NK-92 treated with Interleukin-12 subunit alpha and Interleukin-12 subunit beta, amount 100 ng/mL, for 24 hours (cell line): ENCODE results near the gene PHLPP2.
A peak's percentile ranks its signal among the peaks of the same experiment; 100 is the strongest.

ENCODE experiments used
- DNase-seq: peaks from one replicate; lab custom pipeline; 2025; lab: John Stamatoyannopoulos, UW

The PHLPP2 gene

DNA sequence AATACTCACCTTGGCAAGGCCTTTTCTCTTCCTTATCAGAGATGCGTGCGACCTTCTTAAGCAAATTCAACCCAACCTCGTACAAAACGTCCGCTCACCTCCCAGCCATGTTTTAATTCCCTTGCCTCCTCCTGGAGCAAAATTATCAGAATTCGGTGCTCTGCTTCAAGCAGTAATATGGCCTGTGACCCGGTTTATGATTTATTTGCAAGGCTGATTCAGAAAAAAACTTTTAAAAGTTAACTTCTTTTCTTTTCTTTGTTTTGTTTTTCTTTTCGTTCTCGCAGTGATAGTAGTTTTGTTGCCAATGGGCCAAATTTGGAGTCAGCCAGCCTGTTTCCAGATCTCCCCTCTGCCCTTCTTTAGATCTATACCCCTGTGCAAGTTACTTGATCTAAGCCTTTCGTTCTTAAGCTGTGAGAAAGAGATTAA lies at the start of gene PHLPP2:
TSS of gene PHLPP2 (minus strand) at position 382 of the 432 bp plus-strand sequence. CDS start 9,906 bp downstream, outside the sequence.
- DNase-seq: no peak

- DNase-seq: no peak
These were observed 47.1 kb upstream of the PHLPP2 start for GRCh38 chr16:71771571-71771970.

GRCh38 chr16:71769222-71769621 lies 44.7 kb upstream of the PHLPP2 start:
- no peak for DNase-seq

DNA sequence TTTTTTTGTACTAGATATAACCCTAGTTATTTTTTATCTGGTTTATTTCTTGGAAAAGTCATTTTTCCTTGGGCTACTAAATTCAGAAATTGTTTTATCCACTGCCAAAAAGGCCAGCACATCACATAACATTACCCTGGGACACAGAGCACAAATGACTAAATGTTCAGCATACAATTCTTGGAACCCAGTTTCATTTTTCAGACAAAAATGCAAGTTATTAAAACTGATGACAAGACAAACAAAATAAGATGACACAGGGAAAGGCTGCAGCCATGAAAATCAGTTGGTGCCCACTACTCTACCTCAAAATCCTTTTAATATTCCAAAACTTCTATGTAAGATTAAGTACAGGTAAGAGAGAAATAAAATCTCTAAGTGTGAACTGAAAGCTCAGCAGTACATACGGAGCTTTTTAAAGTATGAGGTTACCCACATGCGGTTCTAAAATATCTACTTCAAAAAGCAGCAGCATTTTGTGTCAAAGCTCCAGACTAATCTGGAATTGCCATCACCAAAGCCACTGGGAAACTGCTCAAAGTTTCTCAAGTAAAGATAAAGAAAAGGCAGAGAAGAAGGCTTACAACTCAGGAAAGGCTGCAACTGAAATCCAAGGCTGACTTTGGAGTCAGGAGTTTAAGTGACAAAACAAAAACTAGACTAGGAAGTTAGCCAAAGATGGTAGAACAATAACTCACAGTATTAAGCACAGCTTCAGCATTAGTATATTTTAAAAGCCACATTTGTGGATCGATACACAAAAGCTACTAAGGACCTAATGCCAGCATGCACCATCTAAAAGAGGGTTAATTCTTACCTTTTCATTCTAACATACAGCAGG lies 42.8 kb upstream of the PHLPP2 start:
- DNase-seq: no peak

DNA sequence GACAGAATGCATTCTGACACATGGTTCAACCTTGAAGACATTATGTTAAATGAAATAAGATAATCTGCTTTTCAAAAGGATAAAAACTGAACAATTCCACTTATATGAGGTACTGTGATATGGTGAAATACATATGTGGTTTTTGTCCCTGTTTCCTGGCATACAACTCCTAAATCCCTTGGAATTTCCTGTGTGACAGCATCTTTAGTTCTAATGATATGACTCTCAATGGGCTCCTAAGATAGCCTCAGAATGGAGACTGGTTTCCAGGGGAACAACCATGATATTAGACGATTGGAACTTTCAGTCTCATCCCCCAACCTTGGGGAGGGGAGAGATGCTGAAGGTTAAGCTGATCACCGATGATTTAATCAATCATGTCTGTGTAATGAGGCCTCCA lies 37.7 kb upstream of the PHLPP2 start:
- no peak for DNase-seq

GRCh38 chr16:71761097-71761496 lies 36.6 kb upstream of the PHLPP2 start:
- DNase-seq: no peak

- no peak for DNase-seq
These were observed 33.8 kb upstream of the PHLPP2 start for GRCh38 chr16:71758293-71758760.

DNA sequence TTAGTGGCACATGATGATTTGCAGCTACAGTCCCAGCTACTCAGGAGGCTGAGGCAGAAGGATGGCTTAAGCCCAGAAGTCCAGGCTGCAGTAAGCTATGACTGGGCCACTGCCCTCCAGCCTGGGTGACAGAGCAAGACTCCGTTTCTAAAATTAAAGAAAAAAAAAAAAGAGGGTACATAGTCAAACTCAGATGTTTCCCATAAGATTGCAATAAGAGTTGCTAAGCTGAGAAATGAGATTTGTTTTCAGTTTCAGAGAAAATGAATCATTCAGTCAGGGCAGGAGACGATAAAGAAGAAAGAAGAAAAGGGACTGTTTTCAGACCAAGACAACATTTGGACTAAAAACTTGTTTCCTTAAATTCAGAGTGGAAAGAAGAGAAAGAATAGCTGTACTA lies 30.2 kb upstream of the PHLPP2 start:
- DNase-seq: no peak

DNA sequence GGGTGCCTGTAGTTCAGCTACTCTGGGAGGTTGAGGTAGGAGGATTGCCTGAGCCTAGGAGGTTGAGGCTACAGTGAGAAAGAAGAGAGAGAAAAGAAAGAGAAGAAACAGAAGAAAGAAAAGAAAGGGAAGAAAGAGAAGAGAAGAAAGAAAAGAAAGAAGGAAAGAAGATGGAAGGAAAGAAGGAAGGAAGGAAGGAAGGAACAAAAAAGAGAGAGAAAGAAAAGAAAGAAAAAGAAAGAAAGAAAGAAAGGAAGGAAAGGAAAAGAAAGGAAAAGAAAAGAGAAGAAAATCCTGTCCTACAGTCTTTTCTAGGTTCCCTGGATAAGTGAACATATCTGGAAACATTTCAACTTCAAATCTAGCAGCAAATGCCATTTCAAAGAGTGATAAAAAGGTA lies 29.6 kb upstream of the PHLPP2 start:
- no peak for DNase-seq

DNA sequence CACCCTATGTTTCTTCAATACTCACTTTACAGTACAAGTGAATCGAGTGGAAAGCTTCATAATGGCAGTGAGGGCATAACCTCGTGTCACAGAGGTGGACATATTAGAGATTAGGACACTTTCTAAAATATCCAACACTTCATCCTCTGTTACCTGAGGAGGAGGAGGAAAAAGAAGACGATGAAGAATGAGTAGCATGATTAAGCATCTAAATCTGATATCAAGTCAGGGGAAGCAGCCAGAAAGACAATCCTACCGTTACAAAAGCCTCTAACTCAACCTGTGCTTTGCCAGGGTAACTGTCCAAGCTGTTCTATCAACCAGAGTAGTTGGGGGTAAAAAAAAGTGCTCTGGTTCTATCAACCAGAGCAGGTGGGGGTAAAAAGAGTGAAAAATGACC lies 23.7 kb upstream of the PHLPP2 start:
- no peak for DNase-seq

GRCh38 chr16:71746442-71747046 lies 22.0 kb upstream of the PHLPP2 start:
- DNase-seq: no peak

DNA sequence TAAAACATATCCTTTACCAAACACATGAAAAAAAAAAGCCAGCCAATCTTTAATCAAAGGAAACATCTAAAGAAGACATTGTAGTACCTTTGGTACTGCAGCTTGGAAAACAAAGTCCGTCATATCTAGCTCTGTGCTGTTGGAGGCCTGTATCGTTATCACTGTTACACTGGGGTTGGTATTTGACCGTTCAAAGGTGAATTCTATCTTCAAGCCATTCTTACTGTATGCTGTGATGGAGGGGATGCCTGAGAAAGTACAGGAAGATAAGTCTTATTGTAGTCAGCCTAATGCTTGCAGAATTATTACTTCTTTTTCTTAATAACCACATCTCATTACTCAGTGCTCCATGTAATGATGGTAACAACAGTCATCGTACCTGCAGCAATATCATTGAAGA lies 14.4 kb upstream of the PHLPP2 start:
- no peak for DNase-seq

GRCh38 chr16:71737501-71737900 lies 13.0 kb upstream of the PHLPP2 start:
- DNase-seq: no peak

DNA sequence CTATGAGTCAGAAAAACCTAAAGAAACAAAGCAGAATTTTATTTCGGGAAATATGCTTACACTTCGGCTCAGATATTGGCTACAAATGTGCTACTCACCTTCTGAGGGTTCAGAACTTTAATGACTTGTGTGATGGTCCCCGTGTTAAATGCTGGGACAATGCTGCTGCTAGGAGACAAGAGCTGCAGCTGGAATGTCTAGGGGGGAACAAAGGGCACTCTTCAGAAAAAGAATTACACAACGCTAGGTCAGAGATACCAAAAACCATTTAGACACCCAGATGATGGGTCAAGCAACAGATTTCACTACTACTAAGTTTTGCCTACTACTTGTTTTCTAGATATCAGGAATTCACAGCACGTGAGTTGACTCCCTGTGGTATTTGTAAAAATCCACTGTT lies 10.0 kb upstream of the PHLPP2 start:
- no peak for DNase-seq

GRCh38 chr16:71732587-71732986 lies 8.1 kb upstream of the PHLPP2 start:
- DNase-seq: no peak

DNA sequence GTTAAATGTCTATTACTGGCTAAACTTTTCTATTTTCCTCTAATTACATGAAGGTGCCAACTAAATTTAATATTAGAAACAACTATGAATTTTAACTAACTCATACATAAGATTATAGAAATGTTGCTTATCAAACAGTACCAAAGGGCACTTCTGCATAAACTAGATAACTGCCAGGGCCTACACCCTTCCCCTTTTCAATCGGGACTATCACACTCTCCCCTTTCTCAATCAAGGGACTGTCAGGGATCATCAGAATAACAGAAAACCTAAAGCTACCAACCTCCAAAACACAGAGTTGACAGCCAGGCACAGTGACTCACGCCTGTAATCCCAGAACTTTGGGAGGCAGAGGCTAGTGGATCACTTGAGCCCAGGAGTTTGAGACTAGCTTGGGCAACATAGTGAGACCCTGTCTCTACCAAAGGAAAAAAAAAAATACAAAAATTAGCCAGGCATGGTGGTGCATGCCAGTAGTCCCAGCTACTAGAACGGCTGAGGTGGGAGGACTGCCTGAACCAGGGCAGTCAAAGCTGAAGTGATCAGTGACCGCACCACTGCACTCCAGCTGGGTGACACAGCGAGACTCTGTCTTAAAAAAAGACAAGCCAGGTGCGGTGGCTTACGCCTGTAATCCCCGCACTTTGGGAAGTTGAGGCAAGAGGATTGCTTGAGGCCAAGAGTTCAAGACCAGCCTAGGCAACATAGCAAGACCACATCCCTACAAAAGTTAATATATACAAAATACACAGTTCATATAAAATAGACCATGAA lies 3.2 kb upstream of the PHLPP2 start:
- no peak for DNase-seq

GRCh38 chr16:71726476-71727315 lies 2.2 kb upstream of the PHLPP2 start:
- DNase-seq: no peak

GRCh38 chr16:71723537-71724319 lies 773 bp downstream of the PHLPP2 start:
- peak; percentile 63 for DNase-seq

DNA sequence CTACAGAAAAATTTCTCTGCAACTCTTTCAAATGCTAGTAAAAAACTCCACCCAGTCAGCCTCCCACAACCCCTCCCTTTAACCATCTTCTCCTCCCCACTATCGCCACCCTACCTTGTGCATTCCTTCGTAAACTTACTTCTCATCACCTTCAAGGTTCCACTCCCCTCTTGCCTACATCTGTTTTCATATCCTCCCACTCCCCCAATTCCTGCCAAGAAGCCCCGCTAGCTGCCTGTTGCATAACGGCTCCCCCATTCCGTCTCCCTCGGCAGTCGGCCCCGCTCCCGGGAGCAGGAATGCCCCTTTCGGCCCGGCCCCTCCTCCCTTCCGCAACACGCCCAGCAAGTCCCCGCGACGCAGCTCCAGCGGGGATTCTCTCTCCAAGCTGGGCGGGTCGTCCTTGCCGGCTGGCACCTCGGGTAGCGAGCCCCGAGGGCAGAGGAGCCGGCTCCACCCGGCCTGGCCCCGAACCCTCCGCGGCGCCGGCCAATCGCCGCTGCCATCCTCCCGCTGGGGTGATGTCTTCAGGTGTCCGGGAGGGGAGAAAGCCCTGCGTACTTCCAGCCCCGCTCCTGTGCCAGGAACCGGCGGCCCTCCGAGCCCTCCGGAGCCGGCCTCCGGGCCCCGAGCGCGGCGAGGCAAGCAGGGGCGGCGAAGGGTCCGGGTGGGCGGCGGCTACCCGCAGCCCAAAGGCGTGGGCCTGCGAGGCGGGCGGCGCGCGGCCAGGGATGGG lies 1.5 kb downstream of the PHLPP2 start:
- peak; percentile 14 for DNase-seq

- DNase-seq: no peak
These were observed 3.3 kb downstream of the PHLPP2 start for GRCh38 chr16:71721066-71721740.
